IMR-90 (cell line): ENCODE measurements around the gene ARL5C.

ENCODE experiments used
- BHLHE40 ChIP-seq: fragments of 150-350 bp; IDR thresholded peaks from 2 replicates; pipeline ENCODE4 v1.6.1; 2016; ENCODE audit warnings: mild to moderate bottlenecking, low read depth, low read length
- CEBPB ChIP-seq: IDR thresholded peaks from 2 replicates; pipeline ENCODE4 v1.6.1; 2012; ENCODE audit warnings: low read depth, low read length, improper control_type of control experiment
- FOS ChIP-seq: fragments of 150-350 bp; IDR thresholded peaks from 2 replicates; pipeline ENCODE4 v1.6.1; 2016; ENCODE audit warnings: low read depth, low read length
- MXI1 ChIP-seq: IDR thresholded peaks from 2 replicates; pipeline ENCODE4 v1.6.1; 2012; ENCODE audit warnings: low read depth, mild to moderate bottlenecking, low read length, moderate library complexity, borderline replicate concordance
- POLR2A ChIP-seq: IDR thresholded peaks from 2 replicates; pipeline ENCODE4 v1.6.1; 2012; ENCODE audit warnings: mild to moderate bottlenecking, low read depth, low read length
- RAD21 ChIP-seq: IDR thresholded peaks from 2 replicates; pipeline ENCODE4 v1.6.1; 2012; ENCODE audit warnings: low read length, improper control_type of control experiment
- RCOR1 ChIP-seq: IDR thresholded peaks from 2 replicates; pipeline ENCODE4 v1.6.1; 2012; ENCODE audit warnings: mild to moderate bottlenecking, low read length, improper control_type of control experiment; ENCODE audit not compliant: insufficient replicate concordance
- RFX5 ChIP-seq: IDR thresholded peaks from 2 replicates; pipeline ENCODE4 v1.8.0; 2012; ENCODE audit warnings: low read depth, mild to moderate bottlenecking, low read length, moderate library complexity
- SMC3 ChIP-seq: fragments of 150-350 bp; IDR thresholded peaks from 2 replicates; pipeline ENCODE4 v1.6.1; 2016; ENCODE audit warnings: low read depth, mild to moderate bottlenecking, antibody characterized with exemption, low read length, moderate library complexity
- TF ChIP-seq, protein P1 (sequence below): conservative IDR thresholded peaks from 2 replicates; pipeline ENCODE4 v1.5.1; 2012; ENCODE audit warnings: mild to moderate bottlenecking, low read depth, low read length, improper control_type of control experiment
- TF ChIP-seq, protein P2 (sequence below): fragments of 150-350 bp; IDR thresholded peaks from 2 replicates; pipeline ENCODE4 v1.6.1; 2017; ENCODE audit warnings: mild to moderate bottlenecking, antibody characterized with exemption, low read length, low read depth

DNA sequence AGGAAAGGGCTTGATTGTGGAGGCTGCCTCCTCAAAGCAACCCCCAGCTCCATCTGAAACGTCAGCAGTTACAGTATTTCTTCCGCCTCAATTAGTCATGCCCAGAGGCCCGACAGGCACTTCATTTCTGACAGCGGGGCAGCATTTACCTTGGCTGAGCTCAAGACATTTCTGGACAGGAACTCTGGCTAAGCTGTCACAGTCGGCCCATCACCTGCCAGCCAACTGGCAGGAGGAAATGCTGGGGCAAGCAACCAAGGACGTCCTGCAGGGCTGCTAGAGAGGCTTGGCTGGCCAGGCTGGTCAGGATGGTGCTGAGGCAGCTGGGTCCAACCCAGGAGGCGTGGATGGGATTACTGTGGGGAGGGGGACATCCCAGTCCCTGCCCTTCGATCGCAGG, 42.3 kb downstream of the ARL5C start:
- TF ChIP-seq, protein P1, sequence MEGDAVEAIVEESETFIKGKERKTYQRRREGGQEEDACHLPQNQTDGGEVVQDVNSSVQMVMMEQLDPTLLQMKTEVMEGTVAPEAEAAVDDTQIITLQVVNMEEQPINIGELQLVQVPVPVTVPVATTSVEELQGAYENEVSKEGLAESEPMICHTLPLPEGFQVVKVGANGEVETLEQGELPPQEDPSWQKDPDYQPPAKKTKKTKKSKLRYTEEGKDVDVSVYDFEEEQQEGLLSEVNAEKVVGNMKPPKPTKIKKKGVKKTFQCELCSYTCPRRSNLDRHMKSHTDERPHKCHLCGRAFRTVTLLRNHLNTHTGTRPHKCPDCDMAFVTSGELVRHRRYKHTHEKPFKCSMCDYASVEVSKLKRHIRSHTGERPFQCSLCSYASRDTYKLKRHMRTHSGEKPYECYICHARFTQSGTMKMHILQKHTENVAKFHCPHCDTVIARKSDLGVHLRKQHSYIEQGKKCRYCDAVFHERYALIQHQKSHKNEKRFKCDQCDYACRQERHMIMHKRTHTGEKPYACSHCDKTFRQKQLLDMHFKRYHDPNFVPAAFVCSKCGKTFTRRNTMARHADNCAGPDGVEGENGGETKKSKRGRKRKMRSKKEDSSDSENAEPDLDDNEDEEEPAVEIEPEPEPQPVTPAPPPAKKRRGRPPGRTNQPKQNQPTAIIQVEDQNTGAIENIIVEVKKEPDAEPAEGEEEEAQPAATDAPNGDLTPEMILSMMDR, result no peak
- TF ChIP-seq, protein P2, sequence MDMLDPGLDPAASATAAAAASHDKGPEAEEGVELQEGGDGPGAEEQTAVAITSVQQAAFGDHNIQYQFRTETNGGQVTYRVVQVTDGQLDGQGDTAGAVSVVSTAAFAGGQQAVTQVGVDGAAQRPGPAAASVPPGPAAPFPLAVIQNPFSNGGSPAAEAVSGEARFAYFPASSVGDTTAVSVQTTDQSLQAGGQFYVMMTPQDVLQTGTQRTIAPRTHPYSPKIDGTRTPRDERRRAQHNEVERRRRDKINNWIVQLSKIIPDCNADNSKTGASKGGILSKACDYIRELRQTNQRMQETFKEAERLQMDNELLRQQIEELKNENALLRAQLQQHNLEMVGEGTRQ, result no peak
- TF ChIP-seq BHLHE40 (no peak), FOS (no peak), POLR2A (no peak), CEBPB (no peak), MXI1 (no peak), RFX5 (no peak), SMC3 (no peak), RCOR1 (no peak), RAD21 (no peak)
